Loucy (cell line): ENCODE data around the gene ENOX1.

Source experiments
- CTCF ChIP-seq: fragments of 200-600 bp; sonication (generic); conservative IDR thresholded peaks from 2 replicates; pipeline ENCODE4 v1.5.1; 2014; ENCODE audit warnings: mild to moderate bottlenecking, antibody characterized with exemption, low read length
- EZH2phosphoT487 ChIP-seq: fragments of 200-600 bp; IDR thresholded peaks from 2 replicates; pipeline ENCODE4 v1.6.1; 2018; ENCODE audit warnings: antibody characterized with exemption, mild to moderate bottlenecking, moderate library complexity, borderline replicate concordance

- TF ChIP-seq CTCF (no peak), EZH2phosphoT487 (no peak)
Measured at GRCh38 chr13:43764349-43764748, 22.4 kb downstream of the ENOX1 start.
